Prostate gland (tissue), 2 donors: ENCODE data around the gene IRF7. TPM values are rescaled to one million over a fixed set of nuclear protein-coding genes. Genes with fewer than 3 reads are reported as not detected.
A peak's percentile ranks its signal among the peaks of the same experiment; 100 is the strongest.

ENCODE experiments used
- DNase-seq: peaks from one replicate; pipeline ENCODE4 v3.0.0-alpha.2; 2019; ENCODE audit warnings: low spot score
- H3K27ac ChIP-seq, 2 donors: fragments of 200-600 bp; sonication (generic); 2 replicates each; pipeline ENCODE4 v1.5.1; 2017 to 2019
- H3K27me3 ChIP-seq: fragments of 200-600 bp; sonication (generic); replicated peaks from 2 replicates; pipeline ENCODE4 v1.5.1; 2019; ENCODE audit not compliant: insufficient read depth
- H3K36me3 ChIP-seq, 2 donors: fragments of 200-600 bp; sonication (generic); 1 replicate in 1 of 2; 2 replicates in 1 of 2; pipeline versions ENCODE4 v1.5.1 to v1.8.1; 2017 to 2019
- H3K4me1 ChIP-seq: fragments of 200-600 bp; sonication (generic); replicated peaks from 2 replicates; pipeline ENCODE4 v1.5.1; 2019
- H3K4me3 ChIP-seq, 2 donors: fragments of 200-600 bp; sonication (generic); 2 replicates each; pipeline ENCODE4 v1.5.1; 2017 to 2019
- H3K9me3 ChIP-seq: fragments of 200-600 bp; sonication (generic); 2 replicates; pipeline ENCODE4 v1.5.1; 2017
- POLR2A ChIP-seq: fragments of 450-650 bp; IDR thresholded peaks from one replicate; pipeline ENCODE4 v1.6.1; 2016; ENCODE audit warnings: antibody characterized with exemption, mild to moderate bottlenecking
- POLR2AphosphoS5 ChIP-seq: sonication (generic); formaldehyde crosslinking; IDR thresholded peaks from one replicate; pipeline ENCODE4 v1.6.1; 2017; ENCODE audit warnings: antibody characterized with exemption
- WGBS: methylation state at CpG from one replicate; pipeline ENCODE4 v1.1.5; 2018; 5-methylcytosine and 5-hydroxymethylcytosine counted together
- intact Hi-C: fragments of 100-400 bp; cut with DNase I; formaldehyde crosslinking; loops from one replicate; pipeline ENCODE4 v1.14.2; 2022
- total RNA-seq, 2 donors: library from RNA; depleted of rRNA; stranded (reverse); fragments of >200 nt; gene quantifications; one replicate each; pipeline ENCODE4 v1.1.0, GENCODE V29; 2016
- TF ChIP-seq, protein P1 (sequence below), 4 experiments: fragments of 200-600 bp in 2 of 4; fragments of 450-650 bp in 2 of 4; sonication (generic) in 2 of 4; IDR thresholded peaks; 1 replicate in 3 of 4; 2 replicates in 1 of 4; pipeline ENCODE4 v1.5.1; 2016 to 2019; ENCODE audit warnings: antibody characterized with exemption in 4 of 4, mild to moderate bottlenecking in 2 of 4, moderate library complexity in 2 of 4

The IRF7 gene
- total RNA-seq, 2 donors from 2014 or later = 34.7 to 39.8 TPM

DNA sequence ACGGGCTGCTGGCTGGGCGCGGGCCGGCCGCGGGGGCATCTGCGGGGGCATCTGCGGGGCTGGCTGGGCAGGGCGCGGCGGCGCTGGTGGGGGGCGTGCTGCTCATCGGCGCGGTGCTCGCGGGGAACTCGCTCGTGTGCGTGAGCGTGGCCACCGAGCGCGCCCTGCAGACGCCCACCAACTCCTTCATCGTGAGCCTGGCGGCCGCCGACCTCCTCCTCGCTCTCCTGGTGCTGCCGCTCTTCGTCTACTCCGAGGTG is 21.5 kb upstream of the IRF7 start:
- 5% methylated on average over 21 of the region's 34 CpGs for WGBS
- H3K9me3 ChIP-seq = no peaks in the 10 kb centered on the region
- DNase-seq = no peak
- no peaks in the 10 kb centered on the region for H3K27me3 ChIP-seq
- no peaks in the 10 kb centered on the region for H3K36me3 ChIP-seq
- TF ChIP-seq POLR2AphosphoS5 = no peak
- TF ChIP-seq POLR2A = no peak
- TF ChIP-seq, protein P1, sequence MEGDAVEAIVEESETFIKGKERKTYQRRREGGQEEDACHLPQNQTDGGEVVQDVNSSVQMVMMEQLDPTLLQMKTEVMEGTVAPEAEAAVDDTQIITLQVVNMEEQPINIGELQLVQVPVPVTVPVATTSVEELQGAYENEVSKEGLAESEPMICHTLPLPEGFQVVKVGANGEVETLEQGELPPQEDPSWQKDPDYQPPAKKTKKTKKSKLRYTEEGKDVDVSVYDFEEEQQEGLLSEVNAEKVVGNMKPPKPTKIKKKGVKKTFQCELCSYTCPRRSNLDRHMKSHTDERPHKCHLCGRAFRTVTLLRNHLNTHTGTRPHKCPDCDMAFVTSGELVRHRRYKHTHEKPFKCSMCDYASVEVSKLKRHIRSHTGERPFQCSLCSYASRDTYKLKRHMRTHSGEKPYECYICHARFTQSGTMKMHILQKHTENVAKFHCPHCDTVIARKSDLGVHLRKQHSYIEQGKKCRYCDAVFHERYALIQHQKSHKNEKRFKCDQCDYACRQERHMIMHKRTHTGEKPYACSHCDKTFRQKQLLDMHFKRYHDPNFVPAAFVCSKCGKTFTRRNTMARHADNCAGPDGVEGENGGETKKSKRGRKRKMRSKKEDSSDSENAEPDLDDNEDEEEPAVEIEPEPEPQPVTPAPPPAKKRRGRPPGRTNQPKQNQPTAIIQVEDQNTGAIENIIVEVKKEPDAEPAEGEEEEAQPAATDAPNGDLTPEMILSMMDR (IDR thresholded peaks at IDR 0.05) = no peak
- no peak overlapping the region for H3K27ac ChIP-seq
- no peaks in the 10 kb centered on the region for H3K4me1 ChIP-seq
- H3K4me3 ChIP-seq = peak overlapping the region; percentile 4 to 33
- intact Hi-C loops = no loop called here

DNA sequence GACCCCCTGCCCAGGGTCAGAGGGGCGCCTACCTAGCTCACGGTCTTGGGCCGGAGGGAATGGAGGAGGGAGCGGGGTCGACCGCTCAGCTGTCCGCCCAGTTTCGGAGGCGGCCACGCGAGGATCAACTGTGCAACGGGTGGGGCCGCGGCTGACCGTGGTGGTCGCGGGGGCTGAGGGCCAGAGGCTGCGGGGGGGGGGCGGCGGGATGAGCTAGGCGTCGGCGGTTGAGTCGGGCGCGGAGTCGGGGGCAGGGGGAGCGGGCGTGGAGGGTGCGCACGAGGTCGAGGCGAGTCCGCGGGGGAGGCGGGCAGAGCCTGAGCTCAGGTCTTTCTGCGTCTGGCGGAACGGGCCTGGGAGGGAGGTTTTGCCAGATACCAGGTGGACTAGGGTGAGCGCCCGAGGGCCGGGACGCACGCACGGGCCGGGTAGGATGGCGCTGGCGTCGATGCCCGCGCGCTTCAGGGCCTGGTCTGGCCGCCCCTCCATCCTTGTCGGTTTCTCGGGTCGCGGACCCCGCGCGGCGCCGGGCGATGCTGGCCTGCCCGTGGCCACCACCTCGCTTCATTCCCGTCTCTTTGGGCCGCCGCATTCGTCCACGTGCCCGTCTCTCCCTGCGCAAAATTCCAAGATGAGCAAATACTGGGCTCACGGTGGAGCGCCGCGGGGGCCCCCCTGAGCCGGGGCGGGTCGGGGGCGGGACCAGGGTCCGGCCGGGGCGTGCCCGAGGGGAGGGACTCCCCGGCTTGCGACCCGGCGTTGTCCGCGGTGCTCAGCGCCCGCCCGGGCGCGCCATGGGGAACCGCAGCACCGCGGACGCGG is 21.0 kb upstream of the IRF7 start, which contains the start of gene DRD4:
TSS of gene DRD4 (plus strand) at position 759 of the 822 bp plus-strand sequence. CDS start at position 795, 36 bp downstream.
- WGBS = 21% methylated on average over 91 of the region's 100 CpGs
- H3K36me3 ChIP-seq = no peaks in the 10 kb centered on the region
- H3K27me3 ChIP-seq = no peaks in the 10 kb centered on the region
- H3K9me3 ChIP-seq = no peaks in the 10 kb centered on the region
- intact Hi-C loops = no loop called here
- TF ChIP-seq POLR2AphosphoS5 (no peak), POLR2A (no peak)
- TF ChIP-seq, protein P1 (IDR thresholded peaks at IDR 0.05) = no peak
- H3K4me1 ChIP-seq = no peaks in the 10 kb centered on the region
- DNase-seq = no peak
- H3K4me3 ChIP-seq = peak within 1 kb of the TSS; percentile 4 to 33
- no peak within 1 kb of the TSS for H3K27ac ChIP-seq

- intact Hi-C loops = no loop called here
- no peak for TF ChIP-seq POLR2AphosphoS5
- no peak for TF ChIP-seq POLR2A
- TF ChIP-seq, protein P1 (IDR thresholded peaks at IDR 0.05) = no peak
- Histone ChIP-seq H3K4me3 (no peak overlapping the region), H3K27me3 (no peaks in the 10 kb centered on the region), H3K27ac (no peak overlapping the region), H3K36me3 (no peaks in the 10 kb centered on the region), H3K9me3 (no peaks in the 10 kb centered on the region), H3K4me1 (no peaks in the 10 kb centered on the region)
- WGBS = 87% methylated on average over 22 of the region's 22 CpGs
- no peak for DNase-seq
Observed at GRCh38 chr11:635945-636510, 20.3 kb upstream of the IRF7 start.

DNA sequence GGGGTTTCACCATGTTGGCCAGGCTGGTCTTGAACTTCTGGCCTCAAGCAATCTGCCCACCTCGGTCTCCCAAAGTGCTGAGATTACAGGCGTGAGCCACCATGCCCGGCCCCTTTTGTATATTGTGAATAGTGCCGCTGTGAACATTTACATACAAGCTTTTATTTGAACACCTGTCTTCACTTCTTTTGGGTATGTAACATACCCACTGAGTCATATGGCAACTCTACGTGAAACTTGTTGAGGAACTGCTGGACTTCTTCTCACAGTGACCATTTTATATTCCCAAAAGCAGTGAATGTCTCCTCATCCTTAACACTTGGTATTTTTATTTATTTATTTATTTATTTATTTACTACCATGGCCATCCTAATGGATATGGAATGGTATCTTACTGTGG is 15.1 kb upstream of the IRF7 start:
- 94% methylated on average over 5 of the region's 5 CpGs for WGBS
- intact Hi-C loops = no loop called here

More for the DNA sequence above, 15.1 kb upstream of the IRF7 start:
- no peak for DNase-seq
- Histone ChIP-seq H3K27ac (no peak overlapping the region), H3K27me3 (no peaks in the 10 kb centered on the region), H3K36me3 (no peaks in the 10 kb centered on the region), H3K4me3 (no peak overlapping the region), H3K4me1 (no peaks in the 10 kb centered on the region), H3K9me3 (no peaks in the 10 kb centered on the region)
- TF ChIP-seq POLR2A (no peak), POLR2AphosphoS5 (no peak)
- TF ChIP-seq, protein P1 (IDR thresholded peaks at IDR 0.05) = no peak
